Measurements from ENCODE around the gene ONECUT1. TPM values are rescaled to one million over a fixed set of nuclear protein-coding genes. Genes with fewer than 3 reads are reported as not detected.

ONECUT1 gene
- total and polyA plus RNA-seq, 3 donors from 2014 or later: 3.4 to 10.0 (median 3.6) TPM

- no peak for DNase-seq
- H3K27ac ChIP-seq: no peak overlapping the region
- no peak for TF ChIP-seq CTCF (IDR thresholded peaks at IDR 0.05)
- TF ChIP-seq POLR2A (IDR thresholded peaks at IDR 0.05): no peak
- H3K4me1 ChIP-seq: no peaks in the 10 kb centered on the region
- intact Hi-C loops (cut with DNase I; ENCODE audit: low total_unique reads): no loop called here
- no peaks in the 10 kb centered on the region for H3K9me3 ChIP-seq
- H3K4me3 ChIP-seq: no peak overlapping the region
- 84 to 91% methylated on average over 10 of the region's 10 CpGs for WGBS, 2 donors
- H3K27me3 ChIP-seq: no peaks in the 10 kb centered on the region
- H3K36me3 ChIP-seq (ENCODE audit: low read depth, missing control alignments): no peaks in the 10 kb centered on the region
Measured at GRCh38 chr15:52709187-52709981, 80.8 kb downstream of the ONECUT1 start.

Other genes with a start within 250 kb of the ONECUT1 start
- 100 to 1,000 TPM; 114 to 139 TPM for gene ARPP19, start 221.3 kb downstream of the ONECUT1 start, total RNA-seq
- gene ARPP19, start 221.3 kb downstream of the ONECUT1 start, polyA plus RNA-seq (ENCODE audit: insufficient read depth, low read depth, low replicate concordance): 162 TPM
- 100 to 1,000 TPM; 128 to 129 TPM for gene ATOSA, start 110.9 kb downstream of the ONECUT1 start, total RNA-seq
- 37.9 TPM for gene ATOSA, start 110.9 kb downstream of the ONECUT1 start, polyA plus RNA-seq (ENCODE audit: insufficient read depth, low read depth, low replicate concordance)